Inflammatory macrophage (primary cell): ENCODE measurements around the gene NCAPD2.
"Not testable (repeated sequence)": the region's sequence is repeated elsewhere in the genome, so short reads cannot be mapped to it uniquely, and the experiment has no call there.

Experiments used
- DNase-seq, 2 donors: peaks; one replicate each; pipeline ENCODE4 v3.0.0-alpha.2; 2020 to 2022

The NCAPD2 gene

GRCh38 chr12:6494258-6494743 is 399 bp downstream of the NCAPD2 start:
- no peak for DNase-seq

GRCh38 chr12:6494968-6495367 is 1.1 kb downstream of the NCAPD2 start:
- no peak for DNase-seq

GRCh38 chr12:6497291-6497690 is 3.4 kb downstream of the NCAPD2 start:
- not testable (repeated sequence) for DNase-seq

GRCh38 chr12:6500466-6500865 is 6.6 kb downstream of the NCAPD2 start:
- no peak for DNase-seq

- DNase-seq: no peak
Observed at GRCh38 chr12:6507102-6507998, 13.4 kb downstream of the NCAPD2 start.

- no peak for DNase-seq
Observed at GRCh38 chr12:6508087-6508486, 14.2 kb downstream of the NCAPD2 start.

GRCh38 chr12:6520186-6520585 is 26.3 kb downstream of the NCAPD2 start:
- DNase-seq: no peak

- no peak for DNase-seq
Observed at GRCh38 chr12:6522193-6522592, 28.3 kb downstream of the NCAPD2 start.

- DNase-seq: no peak
Observed at GRCh38 chr12:6523708-6524107, 29.8 kb downstream of the NCAPD2 start.

- DNase-seq: no peak
Observed at GRCh38 chr12:6524648-6525047, 30.7 kb downstream of the NCAPD2 start.

- no peak for DNase-seq
Observed at GRCh38 chr12:6526201-6526600, 32.3 kb downstream of the NCAPD2 start.

GRCh38 chr12:6526766-6527525 is 33.0 kb downstream of the NCAPD2 start:
- DNase-seq: no peak

GRCh38 chr12:6527711-6528110 is 33.8 kb downstream of the NCAPD2 start:
- no peak for DNase-seq

- DNase-seq: no peak
Observed at GRCh38 chr12:6528539-6529235, 34.8 kb downstream of the NCAPD2 start.

- DNase-seq: no peak
Observed at GRCh38 chr12:6529291-6529737, 35.4 kb downstream of the NCAPD2 start.

- no peak for DNase-seq
Observed at GRCh38 chr12:6530576-6531260, 36.8 kb downstream of the NCAPD2 start.

- peak; percentile 69 to 81 for DNase-seq
Observed at GRCh38 chr12:6532051-6532926, 38.4 kb downstream of the NCAPD2 start.

- peak in 1 of 2 donors; percentile 55 for DNase-seq
Observed at GRCh38 chr12:6532927-6533652, 39.2 kb downstream of the NCAPD2 start.

- no peak for DNase-seq
Observed at GRCh38 chr12:6533653-6533922, 39.7 kb downstream of the NCAPD2 start.

- DNase-seq: peak; percentile 95 to 97
Observed at GRCh38 chr12:6533923-6534694, 40.2 kb downstream of the NCAPD2 start, which contains the start of gene GAPDH. TSS of gene GAPDH (plus strand) at chr12:6534517. CDS start at chr12:6534833, 316 bp downstream.
